KMS-11 (cell line): Measurements from ENCODE around the gene TOP1.

ENCODE experiments used
- H2AFZ ChIP-seq: fragments of 200-600 bp; sonication (generic); 2 replicates; pipeline ENCODE4 v1.6.1; 2016; ENCODE audit warnings: antibody characterized with exemption, mixed run types, low read depth
- H3K27ac ChIP-seq: fragments of 200-600 bp; sonication (generic); 2 replicates; pipeline ENCODE4 v1.6.1; 2016; ENCODE audit warnings: mild to moderate bottlenecking, mixed run types
- H3K27me3 ChIP-seq: fragments of 200-600 bp; sonication (generic); 2 replicates; pipeline ENCODE4 v1.6.1; 2017; ENCODE audit warnings: mild to moderate bottlenecking, low read depth, mixed run types, moderate library complexity; ENCODE audit not compliant: insufficient read depth
- H3K36me3 ChIP-seq: fragments of 200-600 bp; sonication (generic); 2 replicates; pipeline ENCODE4 v1.6.1; 2017; ENCODE audit warnings: mild to moderate bottlenecking, mixed run types; ENCODE audit not compliant: insufficient read depth
- H3K4me1 ChIP-seq: fragments of 200-600 bp; sonication (generic); 2 replicates; pipeline ENCODE4 v1.6.1; 2016; ENCODE audit warnings: mild to moderate bottlenecking, low read depth, mixed run types; ENCODE audit not compliant: poor library complexity, severe bottlenecking
- H3K4me2 ChIP-seq: fragments of 200-600 bp; sonication (generic); 2 replicates; pipeline ENCODE4 v1.7.0; 2016; ENCODE audit warnings: mild to moderate bottlenecking, mixed run types
- H3K4me3 ChIP-seq: fragments of 200-600 bp; sonication (generic); IDR thresholded peaks from 2 replicates; pipeline ENCODE4 v1.6.1; 2017; ENCODE audit warnings: low read depth, low read length, mixed read lengths; ENCODE audit not compliant: insufficient read depth
- H3K79me2 ChIP-seq: fragments of 200-600 bp; sonication (generic); 2 replicates; pipeline ENCODE4 v1.6.1; 2016; ENCODE audit warnings: low read depth, mixed run types; ENCODE audit not compliant: insufficient read depth
- H3K9ac ChIP-seq: fragments of 200-600 bp; sonication (generic); 2 replicates; pipeline ENCODE4 v1.6.1; 2016; ENCODE audit warnings: mild to moderate bottlenecking, mixed run types
- H4K20me1 ChIP-seq: fragments of 200-600 bp; sonication (generic); 2 replicates; pipeline ENCODE4 v1.6.1; 2016; ENCODE audit warnings: mild to moderate bottlenecking, mixed run types; ENCODE audit not compliant: insufficient read depth
- TF ChIP-seq, protein P1 (sequence below): fragments of 200-600 bp; sonication (generic); conservative IDR thresholded peaks from 2 replicates; pipeline ENCODE4 v1.6.1; 2017; ENCODE audit warnings: low read depth, mild to moderate bottlenecking, antibody characterized with exemption, low read length, moderate library complexity, mixed read lengths

Gene TOP1

DNA sequence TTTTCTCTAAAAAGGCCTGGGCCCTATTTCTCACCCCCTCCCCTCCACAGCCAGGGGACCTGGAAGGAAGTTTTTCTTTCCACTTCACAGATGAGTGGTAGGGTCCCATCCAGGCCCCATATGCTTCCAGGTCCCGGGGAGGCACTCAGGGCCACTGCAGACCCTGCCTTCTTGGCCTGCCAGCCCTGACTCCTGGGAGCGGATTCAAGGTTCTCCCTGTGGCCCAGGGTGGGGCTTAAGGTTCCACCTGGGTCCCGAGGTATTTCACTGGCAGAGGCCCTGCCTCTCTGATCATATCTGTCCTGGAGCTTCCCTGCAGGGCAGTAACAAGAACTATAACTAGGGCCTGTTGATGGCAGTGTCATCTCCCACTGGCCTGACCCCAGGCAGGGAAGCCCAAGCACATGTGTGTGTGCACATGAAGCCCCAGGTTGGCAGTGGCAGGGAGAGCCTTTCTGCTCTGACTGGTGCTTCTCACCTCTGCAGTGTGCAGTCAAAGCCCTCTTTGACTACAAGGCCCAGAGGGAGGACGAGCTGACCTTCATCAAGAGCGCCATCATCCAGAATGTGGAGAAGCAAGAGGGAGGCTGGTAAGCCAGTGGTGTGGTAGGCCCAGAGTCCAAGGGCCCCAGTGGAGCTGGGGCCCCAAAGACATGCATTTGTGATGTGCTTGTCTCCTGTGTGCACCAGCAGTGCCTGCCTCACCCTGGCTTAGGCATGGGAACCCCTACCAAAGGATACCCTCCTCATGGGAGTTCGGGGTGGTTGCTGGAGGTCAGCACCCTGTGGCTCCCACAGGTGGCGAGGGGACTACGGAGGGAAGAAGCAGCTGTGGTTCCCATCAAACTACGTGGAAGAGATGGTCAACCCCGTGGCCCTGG, 139.9 kb downstream of the TOP1 start:
- Histone ChIP-seq H3K27me3 (no peaks in the 10 kb centered on the region), H3K36me3 (no peaks in the 10 kb centered on the region), H3K4me2 (no peak overlapping the region; the same call in 1 of the 2 replicates), H3K79me2 (no peaks in the 10 kb centered on the region), H3K27ac (no peak overlapping the region), H2AFZ (no peak overlapping the region), H3K4me1 (peaks cover 24% of the 10 kb centered on the region), H3K9ac (no peak overlapping the region), H4K20me1 (no peaks in the 10 kb centered on the region), H3K4me3 (no peak overlapping the region)
- TF ChIP-seq, protein P1, sequence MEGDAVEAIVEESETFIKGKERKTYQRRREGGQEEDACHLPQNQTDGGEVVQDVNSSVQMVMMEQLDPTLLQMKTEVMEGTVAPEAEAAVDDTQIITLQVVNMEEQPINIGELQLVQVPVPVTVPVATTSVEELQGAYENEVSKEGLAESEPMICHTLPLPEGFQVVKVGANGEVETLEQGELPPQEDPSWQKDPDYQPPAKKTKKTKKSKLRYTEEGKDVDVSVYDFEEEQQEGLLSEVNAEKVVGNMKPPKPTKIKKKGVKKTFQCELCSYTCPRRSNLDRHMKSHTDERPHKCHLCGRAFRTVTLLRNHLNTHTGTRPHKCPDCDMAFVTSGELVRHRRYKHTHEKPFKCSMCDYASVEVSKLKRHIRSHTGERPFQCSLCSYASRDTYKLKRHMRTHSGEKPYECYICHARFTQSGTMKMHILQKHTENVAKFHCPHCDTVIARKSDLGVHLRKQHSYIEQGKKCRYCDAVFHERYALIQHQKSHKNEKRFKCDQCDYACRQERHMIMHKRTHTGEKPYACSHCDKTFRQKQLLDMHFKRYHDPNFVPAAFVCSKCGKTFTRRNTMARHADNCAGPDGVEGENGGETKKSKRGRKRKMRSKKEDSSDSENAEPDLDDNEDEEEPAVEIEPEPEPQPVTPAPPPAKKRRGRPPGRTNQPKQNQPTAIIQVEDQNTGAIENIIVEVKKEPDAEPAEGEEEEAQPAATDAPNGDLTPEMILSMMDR, result no peak

DNA sequence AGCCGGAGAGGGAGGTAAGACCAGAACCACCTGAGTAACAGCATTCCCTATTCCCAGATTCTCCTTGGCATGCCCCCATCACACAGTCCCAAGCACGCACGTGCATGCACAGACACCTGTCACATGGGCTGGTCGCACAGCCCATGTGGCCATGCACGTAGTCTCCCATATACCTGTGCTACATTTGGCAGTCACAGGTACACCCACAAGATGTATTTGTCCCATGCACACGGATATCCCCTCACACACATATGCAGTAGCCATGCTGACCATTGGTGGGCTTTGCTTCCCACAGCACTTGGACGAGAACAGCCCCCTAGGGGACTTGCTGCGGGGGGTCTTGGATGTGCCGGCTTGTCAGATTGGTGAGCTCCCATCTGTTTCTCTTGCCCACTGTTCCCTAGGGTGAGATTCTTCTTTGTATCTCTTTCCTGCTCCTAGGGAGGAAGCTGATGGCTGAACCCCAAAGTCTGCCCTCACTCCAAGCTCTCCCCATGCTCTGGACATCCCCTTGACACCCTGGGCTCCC, 140.6 kb downstream of the TOP1 start:
- Histone ChIP-seq H3K4me1 (peaks cover 24% of the 10 kb centered on the region), H4K20me1 (no peaks in the 10 kb centered on the region), H3K27me3 (no peaks in the 10 kb centered on the region), H3K79me2 (no peaks in the 10 kb centered on the region), H3K4me3 (no peak overlapping the region), H3K27ac (no peak overlapping the region), H2AFZ (no peak overlapping the region), H3K4me2 (no peak overlapping the region), H3K36me3 (no peaks in the 10 kb centered on the region), H3K9ac (no peak overlapping the region)
- TF ChIP-seq, protein P1, result no peak

DNA sequence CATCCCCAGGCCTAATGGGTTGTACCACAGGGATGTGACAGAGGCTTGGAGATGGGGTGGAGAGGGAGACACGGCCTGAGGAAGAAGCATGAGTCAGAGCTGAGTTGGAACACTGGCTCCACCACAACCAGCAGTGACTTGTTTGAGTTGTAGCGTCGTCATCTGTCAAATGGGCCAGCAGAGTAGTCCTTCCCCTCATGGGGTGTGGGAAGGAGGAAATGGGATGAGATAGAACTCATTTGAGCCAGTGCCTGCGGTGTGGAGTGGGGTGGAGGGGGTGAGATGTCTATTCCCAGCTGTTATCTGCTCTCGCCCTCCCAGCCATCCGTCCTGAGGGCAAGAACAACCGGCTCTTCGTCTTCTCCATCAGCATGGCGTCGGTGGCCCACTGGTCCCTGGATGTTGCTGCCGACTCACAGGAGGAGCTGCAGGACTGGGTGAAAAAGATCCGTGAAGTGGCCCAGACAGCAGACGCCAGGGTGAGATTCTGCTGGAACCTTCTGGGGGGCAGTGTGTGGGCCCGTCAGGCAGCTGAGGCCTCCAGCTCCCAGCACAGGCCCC, 141.2 kb downstream of the TOP1 start:
- Histone ChIP-seq H3K4me2 (no peak overlapping the region), H3K9ac (no peak overlapping the region), H3K79me2 (no peaks in the 10 kb centered on the region), H2AFZ (no peak overlapping the region), H4K20me1 (no peaks in the 10 kb centered on the region), H3K36me3 (no peaks in the 10 kb centered on the region), H3K27me3 (no peaks in the 10 kb centered on the region), H3K4me3 (no peak overlapping the region), H3K27ac (no peak overlapping the region), H3K4me1 (peaks cover 24% of the 10 kb centered on the region)
- TF ChIP-seq, protein P1, result no peak

DNA sequence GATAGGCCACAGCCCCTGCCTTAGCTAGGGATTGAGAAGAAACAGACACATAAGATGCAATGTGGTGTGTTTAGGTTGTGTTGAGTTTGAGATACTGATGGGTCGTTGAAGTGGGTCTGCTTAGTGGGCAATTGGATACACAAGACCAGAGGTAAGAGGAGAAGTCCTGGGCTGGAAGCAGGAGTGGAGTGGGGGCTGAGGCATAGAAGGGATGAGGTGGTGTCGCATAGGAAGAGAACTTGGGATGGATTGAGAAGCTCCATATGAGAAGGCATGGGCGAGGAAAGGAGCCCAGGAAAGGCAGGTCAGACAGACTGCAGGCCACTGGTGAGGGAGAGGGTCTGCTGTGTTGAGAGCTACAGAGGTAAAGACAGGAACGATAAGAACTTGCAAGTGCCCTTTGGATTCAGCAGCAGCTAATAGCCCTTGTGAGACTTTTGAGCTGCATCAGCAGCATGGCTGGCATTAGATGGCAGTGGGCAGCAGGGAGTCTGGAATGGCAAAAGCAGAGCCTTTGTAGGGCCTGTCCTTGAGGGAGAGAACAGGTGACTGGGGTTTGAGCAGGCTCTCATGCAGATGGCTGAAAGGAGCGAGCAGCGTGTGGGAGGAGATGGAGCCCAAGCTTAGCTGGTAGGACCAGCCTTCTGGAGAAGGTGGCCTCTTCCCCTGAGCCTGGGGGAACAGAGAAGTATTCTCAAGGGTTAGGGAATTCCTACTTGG, 141.9 kb downstream of the TOP1 start:
- no peak overlapping the region for H3K4me3 ChIP-seq
- no peaks in the 10 kb centered on the region for H3K79me2 ChIP-seq
- no peaks in the 10 kb centered on the region for H3K27me3 ChIP-seq
- H3K4me2 ChIP-seq, result no peak overlapping the region
- H3K9ac ChIP-seq, result no peak overlapping the region
- no peaks in the 10 kb centered on the region for H4K20me1 ChIP-seq
- H2AFZ ChIP-seq, result no peak overlapping the region
- H3K36me3 ChIP-seq, result no peaks in the 10 kb centered on the region
- H3K27ac ChIP-seq, result no peak overlapping the region
- peaks cover 24% of the 10 kb centered on the region for H3K4me1 ChIP-seq
- TF ChIP-seq, protein P1, result no peak
